Caco-2 (cell line): ENCODE results near the gene NDUFB2. TPM values are rescaled to one million over a fixed set of nuclear protein-coding genes. Genes with fewer than 3 reads are reported as not detected.
"Not testable (repeated sequence)": the region's sequence is repeated elsewhere in the genome, so short reads cannot be mapped to it uniquely, and the experiment has no call there.

Experiments used
- BruUV-seq: library from RNA; stranded (reverse); fragments of 400-500 nt; replicated peaks from 2 replicates; lab custom pipeline; 2021; lab: Mats Ljungman, UMichigan
- CTCF ChIA-PET: fragments of 300-600 bp; sonication (Branson Sonifier 250); formaldehyde crosslinking; loops from one replicate; lab custom pipeline; 2022; ENCODE audit warnings: antibody characterized with exemption; lab: Charles Lee
- POLR2A ChIA-PET: fragments of 300-600 bp; sonication (Branson Sonifier 250); formaldehyde crosslinking; loops from one replicate; lab custom pipeline; 2022; ENCODE audit warnings: antibody characterized with exemption; lab: Charles Lee
- DNase-seq, 2 experiments: peaks; one replicate each; pipeline versions ENCODE4 v3.0.0 to v3.0.0-alpha.2; 2020 to 2022
- H3K27me3 ChIP-seq: replicated peaks from 2 replicates; pipeline ENCODE4 v1.6.0; 2011; ENCODE audit warnings: low read length; ENCODE audit not compliant: control insufficient read depth, insufficient read depth
- H3K36me3 ChIP-seq: 2 replicates; pipeline ENCODE4 v1.5.1; 2011; ENCODE audit warnings: low read length; ENCODE audit not compliant: control insufficient read depth, insufficient read depth
- H3K4me1 ChIP-seq: fragments of 250-450 bp; sonication (Bioruptor Pico); 2 replicates; pipeline ENCODE4 v1.5.1; 2020; ENCODE audit warnings: mild to moderate bottlenecking
- H3K4me3 ChIP-seq: 2 replicates; pipeline ENCODE4 v1.5.1; 2011; ENCODE audit warnings: low read depth, mild to moderate bottlenecking, control low read depth, low read length
- H3K9me3 ChIP-seq: fragments of 250-450 bp; sonication (Bioruptor Pico); 2 replicates; pipeline ENCODE4 v1.5.1; 2020; ENCODE audit warnings: mild to moderate bottlenecking, moderate library complexity
- H3K27ac Mint-ChIP-seq: one replicate; pipeline ENCODE4 v1.8.0; 2022; ENCODE audit warnings: mixed read lengths; ENCODE audit not compliant: unreplicated experiment
- H3K27me3 Mint-ChIP-seq: one replicate; pipeline ENCODE4 v1.8.0; 2022; ENCODE audit warnings: mixed read lengths; ENCODE audit not compliant: insufficient read depth, unreplicated experiment
- H3K36me3 Mint-ChIP-seq: one replicate; pipeline ENCODE4 v1.8.0; 2022; ENCODE audit warnings: mild to moderate bottlenecking, mixed read lengths; ENCODE audit not compliant: insufficient read depth, unreplicated experiment
- H3K4me1 Mint-ChIP-seq: one replicate; pipeline ENCODE4 v1.8.0; 2022; ENCODE audit warnings: low read depth, mixed read lengths; ENCODE audit not compliant: unreplicated experiment
- H3K4me3 Mint-ChIP-seq: one replicate; pipeline ENCODE4 v1.8.0; 2022; ENCODE audit warnings: mild to moderate bottlenecking, moderate library complexity, mixed read lengths; ENCODE audit not compliant: unreplicated experiment
- H3K9me3 Mint-ChIP-seq: one replicate; pipeline ENCODE4 v1.8.0; 2022; ENCODE audit warnings: mixed read lengths; ENCODE audit not compliant: unreplicated experiment
- intact Hi-C: fragments of 100-400 bp; cut with micrococcal nuclease; formaldehyde crosslinking; loops from one replicate; pipeline ENCODE4 v1.10.0; 2022; ENCODE audit not compliant: unreplicated experiment
- total RNA-seq: library from RNA; stranded (reverse); gene quantifications from 2 replicates; pipeline ENCODE4 v1.2.3, GENCODE V29; 2022
- TF ChIP-seq, protein P1 (sequence below), 2 experiments: fragments of 200-600 bp in 1 of 2; IDR thresholded peaks; 1 replicate in 1 of 2; 2 replicates in 1 of 2; pipeline versions ENCODE4 v1.5.1 to v1.8.0; 2011 to 2022; ENCODE audit warnings: antibody characterized with exemption in 1 of 2, control low read depth in 1 of 2, inconsistent platforms in 1 of 2, low read depth in 1 of 2, low read length in 1 of 2, mild to moderate bottlenecking in 1 of 2, moderate library complexity in 1 of 2; ENCODE audit not compliant: insufficient read depth in 1 of 2, severe bottlenecking in 1 of 2, unreplicated experiment in 1 of 2

Gene NDUFB2
- total RNA-seq, 1 experiment from 2014 or later, result 166 TPM

DNA sequence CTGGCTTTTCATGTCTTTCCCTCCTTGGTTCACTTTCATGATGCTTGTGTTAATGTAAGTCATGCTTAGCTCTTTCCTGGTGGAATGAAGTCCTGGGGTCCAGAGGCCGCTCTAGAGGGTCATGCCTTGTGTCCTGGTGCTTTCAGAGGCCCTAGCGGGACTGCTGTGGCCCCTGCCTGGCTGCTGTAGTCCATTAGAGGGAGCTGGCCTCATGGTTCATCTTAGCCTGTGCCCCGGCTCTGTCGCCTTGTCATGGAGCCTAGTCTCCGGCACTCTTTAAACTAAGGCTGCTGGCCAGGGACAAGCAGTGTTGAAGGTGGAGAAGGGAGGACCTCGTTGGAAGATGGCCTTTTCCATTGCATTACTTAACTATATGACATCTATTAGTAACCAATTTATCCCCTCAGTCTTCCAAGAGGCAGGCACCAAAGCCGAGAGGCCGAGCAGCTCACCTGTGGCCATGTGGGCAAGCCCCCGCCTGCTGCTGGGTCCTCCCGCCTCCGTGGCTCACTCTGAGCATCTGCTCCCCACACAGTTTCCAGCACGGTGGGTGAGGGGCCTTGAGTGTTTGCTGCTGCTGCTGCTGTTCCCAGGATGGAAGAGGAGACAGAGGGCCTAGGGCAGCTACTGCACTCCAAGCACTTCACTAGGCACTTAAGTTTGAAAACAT, 5.0 kb upstream of the NDUFB2 start:
- Histone ChIP-seq H3K36me3 (no peaks in the 10 kb centered on the region), H3K4me3 (no peak overlapping the region), H3K27me3 (no peaks in the 10 kb centered on the region), H3K4me1 (0 out of 2 replicates have a peak, but pooled peaks cover 3% of the 10 kb centered on the region), H3K9me3 (no peaks in the 10 kb centered on the region)
- CTCF ChIA-PET, result no interaction called here
- intact Hi-C loops, result loop anchor here (10.0 kb wide), 1 partner anchor 1347 kb away; the partner anchor contains the start of gene FMC1
- Mint-ChIP-seq H3K27me3 (no peaks in the 10 kb centered on the region), H3K4me3 (no peak overlapping the region), H3K4me1 (no peaks in the 10 kb centered on the region), H3K9me3 (no peaks in the 10 kb centered on the region), H3K27ac (no peak overlapping the region), H3K36me3 (peaks cover 31% of the 10 kb centered on the region)
- no TSS peak for BruUV-seq
- TF ChIP-seq, protein P1, sequence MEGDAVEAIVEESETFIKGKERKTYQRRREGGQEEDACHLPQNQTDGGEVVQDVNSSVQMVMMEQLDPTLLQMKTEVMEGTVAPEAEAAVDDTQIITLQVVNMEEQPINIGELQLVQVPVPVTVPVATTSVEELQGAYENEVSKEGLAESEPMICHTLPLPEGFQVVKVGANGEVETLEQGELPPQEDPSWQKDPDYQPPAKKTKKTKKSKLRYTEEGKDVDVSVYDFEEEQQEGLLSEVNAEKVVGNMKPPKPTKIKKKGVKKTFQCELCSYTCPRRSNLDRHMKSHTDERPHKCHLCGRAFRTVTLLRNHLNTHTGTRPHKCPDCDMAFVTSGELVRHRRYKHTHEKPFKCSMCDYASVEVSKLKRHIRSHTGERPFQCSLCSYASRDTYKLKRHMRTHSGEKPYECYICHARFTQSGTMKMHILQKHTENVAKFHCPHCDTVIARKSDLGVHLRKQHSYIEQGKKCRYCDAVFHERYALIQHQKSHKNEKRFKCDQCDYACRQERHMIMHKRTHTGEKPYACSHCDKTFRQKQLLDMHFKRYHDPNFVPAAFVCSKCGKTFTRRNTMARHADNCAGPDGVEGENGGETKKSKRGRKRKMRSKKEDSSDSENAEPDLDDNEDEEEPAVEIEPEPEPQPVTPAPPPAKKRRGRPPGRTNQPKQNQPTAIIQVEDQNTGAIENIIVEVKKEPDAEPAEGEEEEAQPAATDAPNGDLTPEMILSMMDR (IDR thresholded peaks at IDR 0.05; ENCODE audit: insufficient read depth in 1 of 2, low read depth in 1 of 2, low read length in 1 of 2, severe bottlenecking in 1 of 2, unreplicated experiment in 1 of 2), result no peak
- POLR2A ChIA-PET, result no interaction called here
- DNase-seq, result no peak

- peaks cover 11% of the 10 kb centered on the region for H3K4me1 Mint-ChIP-seq
- BruUV-seq, H3K4me3 Mint-ChIP-seq, H3K27me3 Mint-ChIP-seq, H3K36me3 ChIP-seq, H3K27ac Mint-ChIP-seq, DNase-seq, H3K27me3 ChIP-seq, H3K4me1 ChIP-seq, POLR2A ChIA-PET, H3K4me3 ChIP-seq, H3K9me3 ChIP-seq, H3K9me3 Mint-ChIP-seq: not testable (repeated sequence)
- CTCF ChIA-PET, result interaction anchor here (1.9 kb wide), 1 partner anchor 19 kb away, joined by 7 read pairs; no protein-coding TSS in a partner anchor
- intact Hi-C loops, result loop anchor here (10.0 kb wide), 1 partner anchor 1349 kb away; the partner anchor contains the start of gene FMC1
- H3K36me3 Mint-ChIP-seq, result peaks cover 43% of the 10 kb centered on the region
Observed at GRCh38 chr7:140693849-140694248, 2.7 kb upstream of the NDUFB2 start.

DNA sequence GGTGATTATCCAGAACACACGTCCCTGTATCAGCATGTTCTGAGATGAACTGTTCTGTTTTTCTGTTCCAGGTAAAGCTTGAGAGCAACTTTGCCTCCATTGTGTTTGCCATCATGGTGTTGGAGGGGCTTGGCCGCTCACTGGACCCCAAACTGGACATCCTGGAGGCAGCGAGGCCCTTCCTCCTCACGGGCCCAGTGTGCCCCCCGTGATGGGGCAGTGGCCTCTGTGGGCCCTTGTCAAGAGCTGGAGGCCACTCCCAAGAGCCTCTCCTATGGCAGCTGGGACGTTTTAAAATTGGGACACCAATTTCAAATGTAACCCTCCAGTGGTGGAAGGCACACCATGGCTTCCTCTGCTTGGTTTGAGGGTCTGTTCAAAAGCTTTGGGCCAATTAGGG, 1.9 kb upstream of the NDUFB2 start:
- Histone ChIP-seq H3K36me3 (no peaks in the 10 kb centered on the region), H3K4me1 (0 out of 2 replicates have a peak, but pooled peaks cover 3% of the 10 kb centered on the region), H3K9me3 (no peaks in the 10 kb centered on the region), H3K4me3 (no peak overlapping the region), H3K27me3 (no peaks in the 10 kb centered on the region)
- DNase-seq, result no peak
- Mint-ChIP-seq H3K27ac (no peak overlapping the region), H3K4me1 (peaks cover 11% of the 10 kb centered on the region), H3K4me3 (no peak overlapping the region), H3K36me3 (peaks cover 48% of the 10 kb centered on the region), H3K27me3 (no peaks in the 10 kb centered on the region), H3K9me3 (no peaks in the 10 kb centered on the region)
- ChIA-PET POLR2A (interaction anchor here (0.6 kb wide), 1 partner anchor 217 kb away, joined by 3 read pairs; no protein-coding TSS in a partner anchor), CTCF (interaction anchor here (1.9 kb wide), 1 partner anchor 19 kb away, joined by 7 read pairs; no protein-coding TSS in a partner anchor)
- no TSS peak for BruUV-seq
- intact Hi-C loops, result loop anchor here (10.0 kb wide), 1 partner anchor 1350 kb away; the partner anchor contains the start of gene FMC1
- TF ChIP-seq, protein P1 (IDR thresholded peaks at IDR 0.05; ENCODE audit: insufficient read depth in 1 of 2, low read depth in 1 of 2, low read length in 1 of 2, severe bottlenecking in 1 of 2, unreplicated experiment in 1 of 2), result no peak
